Measurements from ENCODE around the gene CNTNAP2. TPM values are rescaled to one million over a fixed set of nuclear protein-coding genes. Genes with fewer than 3 reads are reported as not detected.

CNTNAP2 gene
- total and polyA plus RNA-seq, 12 donors = 0.07 to 0.77 (median 0.24) TPM

- H3K4me1 ChIP-seq = no peaks in the 10 kb centered on the region
- no peak for TF ChIP-seq CTCF (IDR thresholded peaks at IDR 0.05)
- H3K9me3 ChIP-seq = no peaks in the 10 kb centered on the region
- DNase-seq = no peak
- no peak overlapping the region for H3K27ac ChIP-seq
- intact Hi-C loops (cut with DNase I) = no loop called here
- no peak overlapping the region for H3K4me3 ChIP-seq
- H3K36me3 ChIP-seq = no peaks in the 10 kb centered on the region
- peaks cover 0 to 4% (median 0%) of the 10 kb centered on the region in 7 donors for H3K27me3 ChIP-seq
- no peak for ATAC-seq
Measured at GRCh38 chr7:147556317-147556716, 1439.7 kb downstream of the CNTNAP2 start.

- intact Hi-C loops (cut with DNase I) = no loop called here
- 83 to 100% methylated on average over 1 of the region's 1 CpG for WGBS, 2 donors
- no peaks in the 10 kb centered on the region for H3K36me3 ChIP-seq
Measured at GRCh38 chr7:147563669-147564068, 1447.1 kb downstream of the CNTNAP2 start.

GRCh38 chr7:147564786-147565476 lies 1448.3 kb downstream of the CNTNAP2 start:
- no peaks in the 10 kb centered on the region for H3K4me1 ChIP-seq
- H3K27ac ChIP-seq = no peak overlapping the region
- intact Hi-C loops (cut with DNase I) = no loop called here
- ATAC-seq (no peak), DNase-seq (no peak)
- H3K4me3 ChIP-seq = no peak overlapping the region
- H3K36me3 ChIP-seq = no peaks in the 10 kb centered on the region
- no peaks in the 10 kb centered on the region for H3K27me3 ChIP-seq
- WGBS, 2 donors = 70 to 78% methylated on average over 4 of the region's 4 CpGs
- no peak for TF ChIP-seq CTCF (IDR thresholded peaks at IDR 0.05)
- H3K9me3 ChIP-seq = no peaks in the 10 kb centered on the region

More at GRCh38 chr7:147563669-147564068, 1447.1 kb downstream of the CNTNAP2 start:
- Histone ChIP-seq H3K4me3 (no peak overlapping the region), H3K27ac (no peak overlapping the region), H3K9me3 (no peaks in the 10 kb centered on the region), H3K27me3 (no peaks in the 10 kb centered on the region), H3K4me1 (no peaks in the 10 kb centered on the region)
- TF ChIP-seq CTCF (IDR thresholded peaks at IDR 0.05) = no peak
- DNase-seq (no peak), ATAC-seq (no peak)

- Histone ChIP-seq H3K27me3 (no peaks in the 10 kb centered on the region), H3K4me3 (no peak overlapping the region), H3K9me3 (no peaks in the 10 kb centered on the region), H3K4me1 (no peaks in the 10 kb centered on the region), H3K36me3 (no peaks in the 10 kb centered on the region), H3K27ac (no peak overlapping the region)
- intact Hi-C loops (cut with DNase I) = no loop called here
- no peak for TF ChIP-seq CTCF (IDR thresholded peaks at IDR 0.05)
- no peak for ATAC-seq
- 78 to 84% methylated on average over 3 of the region's 3 CpGs for WGBS, 2 donors
- DNase-seq = no peak
Measured at GRCh38 chr7:147567043-147567442, 1450.4 kb downstream of the CNTNAP2 start.

Data from heart right ventricle (tissue), 16 donors.